ENCODE results near the gene KIAA1217.

The KIAA1217 gene

DNA sequence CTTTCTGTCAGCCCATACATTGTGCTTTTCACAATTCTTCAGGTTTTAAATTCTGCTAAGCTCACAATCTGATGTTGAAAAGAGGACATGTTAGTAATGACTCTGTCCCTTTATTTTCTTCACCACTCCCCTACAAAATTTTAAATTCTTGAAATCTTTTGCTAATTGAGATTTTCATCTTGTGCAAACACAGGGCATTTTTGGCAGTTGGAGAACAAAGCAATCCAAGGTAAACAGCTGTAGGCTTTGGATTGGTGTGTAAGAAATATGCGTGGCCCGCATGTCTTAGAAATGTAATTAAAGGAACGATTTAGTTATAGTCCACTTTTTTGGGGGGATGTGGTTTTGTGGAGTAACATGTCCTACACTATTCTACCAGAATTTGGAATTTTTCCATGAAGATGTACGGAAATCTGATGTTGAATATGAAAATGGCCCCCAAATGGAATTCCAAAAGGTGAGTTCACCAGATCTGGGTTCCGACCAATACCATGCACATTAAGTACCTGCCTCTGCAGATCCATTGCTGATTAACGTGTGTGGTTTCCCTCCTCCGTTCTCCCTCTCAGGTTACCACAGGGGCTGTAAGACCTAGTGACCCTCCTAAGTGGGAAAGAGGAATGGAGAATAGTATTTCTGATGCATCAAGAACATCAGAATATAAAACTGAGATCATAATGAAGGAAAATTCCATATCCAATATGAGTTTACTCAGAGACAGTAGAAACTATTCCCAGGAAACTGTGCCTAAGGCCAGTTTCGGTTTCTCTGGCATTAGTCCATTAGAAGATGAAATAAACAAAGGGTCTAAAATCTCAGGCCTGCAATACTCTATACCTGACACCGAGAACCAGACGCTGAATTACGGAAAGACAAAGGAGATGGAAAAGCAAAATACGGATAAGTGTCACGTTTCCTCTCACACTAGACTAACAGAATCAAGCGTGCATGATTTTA is 333.7 kb downstream of the KIAA1217 start:
- in situ Hi-C loops (cut with HindIII; ENCODE audit: low sequenced_read_pairs): no loop called here
- TF ChIP-seq, protein P1, sequence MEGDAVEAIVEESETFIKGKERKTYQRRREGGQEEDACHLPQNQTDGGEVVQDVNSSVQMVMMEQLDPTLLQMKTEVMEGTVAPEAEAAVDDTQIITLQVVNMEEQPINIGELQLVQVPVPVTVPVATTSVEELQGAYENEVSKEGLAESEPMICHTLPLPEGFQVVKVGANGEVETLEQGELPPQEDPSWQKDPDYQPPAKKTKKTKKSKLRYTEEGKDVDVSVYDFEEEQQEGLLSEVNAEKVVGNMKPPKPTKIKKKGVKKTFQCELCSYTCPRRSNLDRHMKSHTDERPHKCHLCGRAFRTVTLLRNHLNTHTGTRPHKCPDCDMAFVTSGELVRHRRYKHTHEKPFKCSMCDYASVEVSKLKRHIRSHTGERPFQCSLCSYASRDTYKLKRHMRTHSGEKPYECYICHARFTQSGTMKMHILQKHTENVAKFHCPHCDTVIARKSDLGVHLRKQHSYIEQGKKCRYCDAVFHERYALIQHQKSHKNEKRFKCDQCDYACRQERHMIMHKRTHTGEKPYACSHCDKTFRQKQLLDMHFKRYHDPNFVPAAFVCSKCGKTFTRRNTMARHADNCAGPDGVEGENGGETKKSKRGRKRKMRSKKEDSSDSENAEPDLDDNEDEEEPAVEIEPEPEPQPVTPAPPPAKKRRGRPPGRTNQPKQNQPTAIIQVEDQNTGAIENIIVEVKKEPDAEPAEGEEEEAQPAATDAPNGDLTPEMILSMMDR (IDR thresholded peaks at IDR 0.05; ENCODE audit: low read depth, low read length, missing control alignments): no peak
- H3K4me3 ChIP-seq (ENCODE audit: low read depth, low read length): no peak overlapping the region
- no peak for DNase-seq (ENCODE audit: low read depth)

DNA sequence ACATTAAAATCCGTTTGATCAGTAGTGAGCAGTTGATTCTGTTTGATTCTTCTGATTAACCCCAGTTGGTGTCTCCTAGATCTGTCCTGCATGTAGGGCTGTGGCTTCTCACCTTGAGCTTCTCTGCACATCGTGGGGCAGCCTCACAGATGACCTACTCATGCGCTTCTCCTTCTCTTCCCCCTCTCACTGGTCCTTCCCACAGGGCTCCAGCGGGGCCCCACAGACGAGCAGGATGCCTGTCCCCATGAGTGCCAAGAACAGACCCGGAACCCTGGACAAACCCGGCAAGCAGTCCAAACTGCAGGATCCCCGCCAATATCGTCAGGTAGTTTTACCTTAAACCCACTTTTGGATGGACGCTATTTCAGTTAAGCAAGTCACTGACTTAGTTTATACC is 335.8 kb downstream of the KIAA1217 start:
- TF ChIP-seq, protein P1 (IDR thresholded peaks at IDR 0.05; ENCODE audit: low read depth, low read length, missing control alignments): no peak
- in situ Hi-C loops (cut with HindIII; ENCODE audit: low sequenced_read_pairs): no loop called here
- no peak for DNase-seq (ENCODE audit: low read depth)
- no peak overlapping the region for H3K4me3 ChIP-seq (ENCODE audit: low read depth, low read length)

DNA sequence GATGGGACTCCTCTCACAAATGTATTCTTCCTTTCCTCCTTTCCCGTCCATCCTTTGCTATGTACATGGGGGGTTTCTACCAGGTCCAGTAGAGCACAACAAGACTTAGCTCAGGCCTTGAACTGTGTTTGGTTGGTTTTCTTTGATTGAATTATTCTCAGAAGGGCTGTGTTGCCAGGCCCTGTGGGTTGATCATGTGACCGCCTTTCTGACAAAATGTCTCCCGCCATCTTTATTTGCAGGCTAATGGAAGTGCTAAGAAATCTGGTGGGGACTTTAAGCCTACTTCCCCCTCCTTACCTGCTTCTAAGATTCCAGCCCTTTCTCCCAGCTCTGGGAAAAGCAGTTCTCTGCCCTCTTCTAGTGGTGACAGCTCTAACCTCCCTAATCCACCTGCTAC is 336.6 kb downstream of the KIAA1217 start:
- in situ Hi-C loops (cut with HindIII; ENCODE audit: low sequenced_read_pairs): no loop called here
- DNase-seq (ENCODE audit: low read depth): no peak

DNA sequence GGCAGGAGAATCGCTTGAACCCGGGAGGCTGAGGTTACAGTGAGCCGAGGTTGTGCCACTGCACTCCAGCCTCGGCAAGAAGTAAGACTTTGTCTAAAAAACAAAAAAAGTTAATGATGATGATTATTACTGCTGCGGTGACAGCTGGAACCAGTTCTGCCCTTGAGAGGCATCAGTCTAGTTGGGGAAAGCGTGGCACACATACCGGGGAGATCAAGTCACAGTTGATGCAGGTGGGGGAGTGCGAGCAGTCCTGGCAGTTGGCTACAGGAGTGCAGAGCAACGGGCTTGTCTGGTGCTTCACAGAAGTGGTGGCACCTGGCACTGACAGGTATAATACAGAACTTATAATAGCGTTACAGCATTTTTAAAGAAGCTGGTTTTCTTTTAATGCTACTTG is 341.7 kb downstream of the KIAA1217 start:
- TF ChIP-seq, protein P1 (IDR thresholded peaks at IDR 0.05; ENCODE audit: low read depth, low read length, missing control alignments): no peak
- in situ Hi-C loops (cut with HindIII; ENCODE audit: low sequenced_read_pairs): no loop called here
- DNase-seq (ENCODE audit: low read depth): no peak
- no peak overlapping the region for H3K4me3 ChIP-seq (ENCODE audit: low read depth, low read length)

More for the DNA sequence above, 336.6 kb downstream of the KIAA1217 start:
- H3K4me3 ChIP-seq (ENCODE audit: low read depth, low read length): no peak overlapping the region
- TF ChIP-seq, protein P1 (IDR thresholded peaks at IDR 0.05; ENCODE audit: low read depth, low read length, missing control alignments): no peak

DNA sequence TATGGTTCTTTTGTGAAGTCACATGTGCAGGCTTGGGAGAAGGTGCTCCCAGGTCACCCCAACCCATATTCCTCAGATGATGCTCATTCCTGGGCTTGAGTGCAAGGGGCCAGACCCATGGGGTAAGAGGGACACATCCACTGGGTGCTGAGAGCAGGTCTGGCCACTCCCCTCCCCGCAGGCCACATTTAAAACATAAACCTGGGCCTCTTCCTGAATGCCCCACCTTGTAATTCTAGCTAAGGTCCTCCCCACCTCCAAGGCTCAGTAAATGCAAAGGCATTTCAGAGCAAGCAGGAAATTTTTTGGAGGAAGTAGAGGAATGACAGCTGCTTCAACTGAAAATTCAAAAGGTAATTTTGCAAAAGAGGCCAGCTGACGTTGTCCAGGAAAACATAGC is 342.2 kb downstream of the KIAA1217 start:
- TF ChIP-seq, protein P1 (IDR thresholded peaks at IDR 0.05; ENCODE audit: low read depth, low read length, missing control alignments): no peak
- DNase-seq (ENCODE audit: low read depth): no peak
- in situ Hi-C loops (cut with HindIII; ENCODE audit: low sequenced_read_pairs): no loop called here
- H3K4me3 ChIP-seq (ENCODE audit: low read depth, low read length): no peak overlapping the region

DNA sequence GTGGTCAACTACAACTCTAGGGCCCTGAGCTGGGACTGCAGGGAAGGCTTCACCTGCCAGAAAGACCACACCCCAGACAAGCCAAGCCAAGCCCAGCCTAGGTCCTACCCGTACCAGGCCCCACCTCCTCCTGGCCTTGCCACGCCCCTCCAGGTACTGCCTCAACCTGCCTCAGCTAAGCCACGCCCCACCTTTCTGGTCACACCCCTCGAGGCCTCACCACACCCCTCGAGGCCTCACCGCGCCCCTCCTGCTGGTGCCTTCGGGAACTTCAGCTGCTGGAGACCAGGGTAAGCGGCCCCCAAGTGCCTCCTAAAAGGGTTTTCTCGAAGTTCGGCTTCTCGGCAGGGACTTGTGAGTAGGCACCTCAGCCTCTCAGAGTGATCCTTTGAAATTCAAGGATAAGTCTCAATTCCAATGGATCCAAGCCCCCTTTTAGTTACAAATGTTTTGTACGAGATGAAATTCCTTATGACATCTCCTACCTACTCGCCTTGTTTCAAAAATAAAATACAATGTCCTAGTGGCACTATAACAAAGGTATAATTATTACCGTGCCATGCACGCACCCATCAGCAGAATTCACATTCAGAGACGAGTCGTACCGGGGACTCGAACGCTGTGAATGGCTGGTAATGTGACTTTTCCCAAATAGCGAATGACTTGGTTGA is 343.5 kb downstream of the KIAA1217 start:
- no peak overlapping the region for H3K4me3 ChIP-seq (ENCODE audit: low read depth, low read length)
- TF ChIP-seq, protein P1 (IDR thresholded peaks at IDR 0.05; ENCODE audit: low read depth, low read length, missing control alignments): peak; percentile 41
- DNase-seq (ENCODE audit: low read depth): no peak
- in situ Hi-C loops (cut with HindIII; ENCODE audit: low sequenced_read_pairs): no loop called here

Data from astrocyte of the cerebellum (primary cell).